Osteoblast (primary cell): Measurements from ENCODE around the gene PARN. TPM values are rescaled to one million over a fixed set of nuclear protein-coding genes. Genes with fewer than 3 reads are reported as not detected.

ENCODE experiments used
- DNase-seq: peaks from one replicate; pipeline ENCODE4 v3.0.0; 2011; ENCODE audit warnings: low spot score, mixed read lengths; ENCODE audit not compliant: insufficient read length; ENCODE audit errors: missing footprints
- H2AFZ ChIP-seq: 2 replicates; pipeline ENCODE4 v1.6.0; 2011; ENCODE audit warnings: mild to moderate bottlenecking, low read length
- H3K27ac ChIP-seq: 2 replicates; pipeline ENCODE4 v1.5.1; 2011; ENCODE audit warnings: mild to moderate bottlenecking, low read depth, low read length, moderate library complexity
- H3K27me3 ChIP-seq: 2 replicates; pipeline ENCODE4 v1.6.0; 2012; ENCODE audit warnings: mild to moderate bottlenecking, control low read depth, inconsistent platforms, low read length, moderate library complexity; ENCODE audit not compliant: insufficient read depth
- H3K36me3 ChIP-seq: 2 replicates; pipeline ENCODE4 v1.5.1; 2011; ENCODE audit warnings: mild to moderate bottlenecking, low read length, control low read depth, moderate library complexity; ENCODE audit not compliant: insufficient read depth
- H3K4me1 ChIP-seq: 2 replicates; pipeline ENCODE4 v1.5.1; 2011; ENCODE audit warnings: mild to moderate bottlenecking, low read length, control low read depth, moderate library complexity; ENCODE audit not compliant: insufficient read depth
- H3K4me2 ChIP-seq: 2 replicates; pipeline ENCODE4 v1.6.0; 2011; ENCODE audit warnings: mild to moderate bottlenecking, low read length; ENCODE audit not compliant: insufficient read depth
- H3K4me3 ChIP-seq: fragments of 200-600 bp; sonication (generic); 3 replicates; pipeline ENCODE4 v1.5.1; 2012; ENCODE audit warnings: mild to moderate bottlenecking, low read length, inconsistent platforms; ENCODE audit not compliant: insufficient read depth
- H3K79me2 ChIP-seq: 2 replicates; pipeline ENCODE4 v1.6.0; 2012; ENCODE audit warnings: mild to moderate bottlenecking, low read length, control low read depth, inconsistent platforms; ENCODE audit not compliant: insufficient read depth
- H3K9me3 ChIP-seq: 2 replicates; pipeline ENCODE4 v1.5.1; 2011; ENCODE audit warnings: low read depth, low read length, control low read depth
- H4K20me1 ChIP-seq: 2 replicates; pipeline ENCODE4 v1.6.0; 2012; ENCODE audit warnings: mild to moderate bottlenecking, low read length, control low read depth; ENCODE audit not compliant: insufficient read depth
- CTCF ChIP-seq: IDR thresholded peaks from 2 replicates; pipeline ENCODE4 v1.5.1; 2011; ENCODE audit warnings: mild to moderate bottlenecking, low read depth, low read length, moderate library complexity; ENCODE audit errors: extremely low read depth
- total RNA-seq: library from RNA; depleted of rRNA; stranded (reverse); fragments of >200 nt; gene quantifications from 2 replicates; pipeline ENCODE4 v1.2.3, GENCODE V29; 2012

The PARN gene
- total RNA-seq, 1 donor: 40.9 TPM

GRCh38 chr16:14608604-14609003, 21.5 kb downstream of the PARN start:
- Histone ChIP-seq H3K4me1 (no peaks in the 10 kb centered on the region), H3K79me2 (no peaks in the 10 kb centered on the region), H3K27me3 (no peaks in the 10 kb centered on the region), H3K36me3 (peaks cover 54% of the 10 kb centered on the region), H4K20me1 (no peaks in the 10 kb centered on the region), H2AFZ (no peak overlapping the region), H3K4me2 (no peak overlapping the region), H3K27ac (no peak overlapping the region), H3K9me3 (no peaks in the 10 kb centered on the region), H3K4me3 (no peak overlapping the region)
- no peak for DNase-seq
- no peak for TF ChIP-seq CTCF

GRCh38 chr16:14608111-14608566, 21.9 kb downstream of the PARN start:
- H3K9me3 ChIP-seq: no peaks in the 10 kb centered on the region
- H3K36me3 ChIP-seq: peaks cover 57% of the 10 kb centered on the region
- H3K4me1 ChIP-seq: no peaks in the 10 kb centered on the region
- no peak overlapping the region for H3K4me2 ChIP-seq
- H3K27ac ChIP-seq: no peak overlapping the region
- no peaks in the 10 kb centered on the region for H3K79me2 ChIP-seq
- no peak for TF ChIP-seq CTCF
- no peaks in the 10 kb centered on the region for H4K20me1 ChIP-seq
- DNase-seq: no peak
- no peak overlapping the region for H2AFZ ChIP-seq
- no peak overlapping the region for H3K4me3 ChIP-seq
- no peaks in the 10 kb centered on the region for H3K27me3 ChIP-seq

- Histone ChIP-seq H3K27me3 (no peaks in the 10 kb centered on the region), H3K9me3 (no peaks in the 10 kb centered on the region), H3K4me2 (no peak overlapping the region), H3K79me2 (no peaks in the 10 kb centered on the region), H4K20me1 (no peaks in the 10 kb centered on the region), H3K4me1 (no peaks in the 10 kb centered on the region), H3K27ac (no peak overlapping the region), H2AFZ (no peak overlapping the region), H3K4me3 (no peak overlapping the region), H3K36me3 (peaks cover 61% of the 10 kb centered on the region)
- no peak for DNase-seq
- no peak for TF ChIP-seq CTCF
Observed at GRCh38 chr16:14606102-14606501, 24.0 kb downstream of the PARN start.

- no peak overlapping the region for H3K4me3 ChIP-seq
- H4K20me1 ChIP-seq: no peaks in the 10 kb centered on the region
- no peak for DNase-seq
- H3K27me3 ChIP-seq: no peaks in the 10 kb centered on the region
- H3K9me3 ChIP-seq: no peaks in the 10 kb centered on the region
- no peak overlapping the region for H2AFZ ChIP-seq
- no peak overlapping the region for H3K4me2 ChIP-seq
- H3K4me1 ChIP-seq: no peaks in the 10 kb centered on the region
- TF ChIP-seq CTCF: no peak
- H3K36me3 ChIP-seq: peaks cover 55% of the 10 kb centered on the region
- H3K79me2 ChIP-seq: no peaks in the 10 kb centered on the region
- H3K27ac ChIP-seq: no peak overlapping the region
Observed at GRCh38 chr16:14602443-14602963, 27.6 kb downstream of the PARN start.
